Measurements from ENCODE around the gene AP1M1. TPM values are rescaled to one million over a fixed set of nuclear protein-coding genes. Genes with fewer than 3 reads are reported as not detected.

Gene AP1M1
- total and polyA plus RNA-seq, 5 donors from 2014 or later = 108 to 161 (median 159) TPM

DNA sequence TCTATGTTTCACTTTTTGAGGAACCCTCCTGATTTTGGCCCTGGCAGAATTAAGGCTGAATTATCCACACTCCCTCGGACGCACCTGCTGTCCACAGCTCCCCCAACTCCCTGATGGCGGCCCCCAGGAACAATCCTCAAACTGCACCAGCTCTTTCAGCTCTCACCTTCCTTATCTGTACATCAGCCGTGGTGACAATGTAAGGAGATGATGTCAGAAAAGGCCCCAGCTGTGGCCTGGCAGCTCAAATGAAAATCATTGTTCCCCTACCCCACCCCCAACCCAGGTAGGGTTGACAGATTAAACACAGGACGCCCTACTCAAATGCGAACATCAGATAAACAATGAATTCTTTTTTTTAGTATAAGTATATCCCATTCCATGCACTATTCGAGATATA lies 91.9 kb downstream of the AP1M1 start:
- no peak overlapping the region for H3K27ac Mint-ChIP-seq
- no peaks in the 10 kb centered on the region for H3K9me3 ChIP-seq (ENCODE audit: control insufficient read depth in 2 of 2, low read length in 2 of 2)
- peaks cover 0 to 2% (median 0%) of the 10 kb centered on the region in 7 donors for H3K9me3 Mint-ChIP-seq
- H3K27ac ChIP-seq (ENCODE audit: insufficient read depth, low read length, poor library complexity, severe bottlenecking) = no peak overlapping the region
- peaks cover 8% of the 10 kb centered on the region for H3K4me1 ChIP-seq (ENCODE audit: control insufficient read depth, insufficient read depth, low read length, poor library complexity, severe bottlenecking)
- no peaks in the 10 kb centered on the region for H3K36me3 Mint-ChIP-seq
- peaks cover 41% of the 10 kb centered on the region for H3K27me3 Mint-ChIP-seq
- peaks cover 0 to 18% (median 4%) of the 10 kb centered on the region in 4 donors for H3K4me1 Mint-ChIP-seq
- H3K36me3 ChIP-seq (ENCODE audit: control insufficient read depth, insufficient read depth, low read length) = no peaks in the 10 kb centered on the region
- ATAC-seq (ENCODE audit: low read depth in 2 of 2) = no peak
- no peak overlapping the region for H3K4me3 ChIP-seq (ENCODE audit: low read depth, low read length)
- no peaks in the 10 kb centered on the region for H3K27me3 ChIP-seq (ENCODE audit: control insufficient read depth, insufficient read depth, low read length)
- peak overlapping the region in 1 of 4 donors; percentile 21 for H3K4me3 Mint-ChIP-seq
- peak in 1 of 3 donors; percentile 43 for DNase-seq

- Histone ChIP-seq H3K4me1 (ENCODE audit: control insufficient read depth, insufficient read depth, low read length, poor library complexity, severe bottlenecking) (peaks cover 8% of the 10 kb centered on the region), H3K4me3 (ENCODE audit: low read depth, low read length) (no peak overlapping the region), H3K9me3 (ENCODE audit: control insufficient read depth in 2 of 2, low read length in 2 of 2) (no peaks in the 10 kb centered on the region), H3K36me3 (ENCODE audit: control insufficient read depth, insufficient read depth, low read length) (no peaks in the 10 kb centered on the region), H3K27me3 (ENCODE audit: control insufficient read depth, insufficient read depth, low read length) (no peaks in the 10 kb centered on the region), H3K27ac (ENCODE audit: insufficient read depth, low read length, poor library complexity, severe bottlenecking) (no peak overlapping the region)
- Mint-ChIP-seq H3K4me3 (no peak overlapping the region), H3K36me3 (no peaks in the 10 kb centered on the region), H3K27ac (peak overlapping the region in 1 of 3 donors; percentile 80), H3K4me1 (peaks cover 0 to 16% (median 3%) of the 10 kb centered on the region in 4 donors), H3K27me3 (peaks cover 30% of the 10 kb centered on the region), H3K9me3 (peaks cover 0 to 2% (median 0%) of the 10 kb centered on the region in 7 donors)
- DNase-seq (no peak), ATAC-seq (ENCODE audit: low read depth in 2 of 2) (no peak)
These were observed 93.0 kb downstream of the AP1M1 start for GRCh38 chr19:16290692-16291091.

GRCh38 chr19:16293118-16294091 lies 95.7 kb downstream of the AP1M1 start:
- peaks cover 2% of the 10 kb centered on the region for H3K4me1 ChIP-seq (ENCODE audit: control insufficient read depth, insufficient read depth, low read length, poor library complexity, severe bottlenecking)
- H3K9me3 ChIP-seq (ENCODE audit: control insufficient read depth in 2 of 2, low read length in 2 of 2) = no peaks in the 10 kb centered on the region
- H3K36me3 ChIP-seq (ENCODE audit: control insufficient read depth, insufficient read depth, low read length) = no peaks in the 10 kb centered on the region
- no peaks in the 10 kb centered on the region for H3K36me3 Mint-ChIP-seq
- H3K9me3 Mint-ChIP-seq = peaks cover 0 to 2% (median 0%) of the 10 kb centered on the region in 7 donors
- no peaks in the 10 kb centered on the region for H3K27me3 ChIP-seq (ENCODE audit: control insufficient read depth, insufficient read depth, low read length)
- ATAC-seq (ENCODE audit: low read depth in 2 of 2) = no peak
- peaks cover 0 to 6% (median 0%) of the 10 kb centered on the region in 4 donors for H3K4me1 Mint-ChIP-seq
- no peak overlapping the region for H3K27ac ChIP-seq (ENCODE audit: insufficient read depth, low read length, poor library complexity, severe bottlenecking)
- H3K27me3 Mint-ChIP-seq = peaks cover 20% of the 10 kb centered on the region
- no peak overlapping the region for H3K4me3 Mint-ChIP-seq
- H3K27ac Mint-ChIP-seq = peak overlapping the region in 1 of 3 donors; percentile 83
- H3K4me3 ChIP-seq (ENCODE audit: low read depth, low read length) = no peak overlapping the region
- no peak for DNase-seq

DNA sequence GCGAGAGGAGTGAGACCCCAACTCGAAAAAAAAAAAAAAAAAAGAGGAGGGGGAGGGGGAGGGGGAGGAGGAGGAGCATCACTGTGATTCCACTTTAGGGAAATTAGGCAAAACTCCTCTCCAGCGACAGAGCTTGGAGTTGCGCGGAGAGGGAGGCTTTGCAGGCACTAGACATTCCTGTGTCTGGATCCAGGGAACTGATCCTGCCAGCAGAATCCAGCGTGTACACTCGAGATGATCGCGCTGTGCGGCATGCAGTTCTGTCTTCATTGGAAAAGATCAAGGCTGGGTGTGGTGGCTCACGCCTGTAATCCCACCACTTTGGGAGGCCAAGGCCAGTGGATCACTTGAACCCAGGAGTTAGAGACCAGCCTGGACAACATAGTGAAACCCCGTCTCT lies 97.3 kb downstream of the AP1M1 start:
- Histone ChIP-seq H3K36me3 (ENCODE audit: control insufficient read depth, insufficient read depth, low read length) (no peaks in the 10 kb centered on the region), H3K9me3 (ENCODE audit: control insufficient read depth in 2 of 2, low read length in 2 of 2) (no peaks in the 10 kb centered on the region), H3K27ac (ENCODE audit: insufficient read depth, low read length, poor library complexity, severe bottlenecking) (no peak overlapping the region), H3K4me3 (ENCODE audit: low read depth, low read length) (no peak overlapping the region), H3K4me1 (ENCODE audit: control insufficient read depth, insufficient read depth, low read length, poor library complexity, severe bottlenecking) (no peaks in the 10 kb centered on the region), H3K27me3 (ENCODE audit: control insufficient read depth, insufficient read depth, low read length) (no peaks in the 10 kb centered on the region)
- Mint-ChIP-seq H3K9me3 (no peaks in the 10 kb centered on the region), H3K27me3 (peaks cover 9% of the 10 kb centered on the region), H3K4me1 (no peaks in the 10 kb centered on the region), H3K4me3 (no peak overlapping the region), H3K36me3 (no peaks in the 10 kb centered on the region), H3K27ac (no peak overlapping the region)
- no peak for DNase-seq
- no peak for ATAC-seq (ENCODE audit: low read depth in 2 of 2)

Other genes with a start within 250 kb of the AP1M1 start
- gene OR10H4, start 248.9 kb upstream of the AP1M1 start, total RNA-seq = not detected
- gene OR10H4, start 248.9 kb upstream of the AP1M1 start, polyA plus RNA-seq = not detected
- 305 TPM for gene TPM4, start 121.4 kb upstream of the AP1M1 start, total RNA-seq
- gene TPM4, start 121.4 kb upstream of the AP1M1 start, polyA plus RNA-seq = 100 to 1,000 TPM; 109 to 163 (median 131) TPM
- 88.1 TPM for gene RAB8A, start 86.0 kb upstream of the AP1M1 start, total RNA-seq
- gene RAB8A, start 86.0 kb upstream of the AP1M1 start, polyA plus RNA-seq = 10 to 100 TPM; 79.6 to 93.0 (median 87.8) TPM
- gene HSH2D, start 54.2 kb upstream of the AP1M1 start, total RNA-seq = 45.5 TPM
- gene HSH2D, start 54.2 kb upstream of the AP1M1 start, polyA plus RNA-seq = 10 to 100 TPM in 3 of 4 donors, 1 to 10 TPM in 1; 8.8 to 17.0 (median 12.4) TPM
- gene CIB3, start 24.4 kb upstream of the AP1M1 start, total RNA-seq = not detected
- gene CIB3, start 24.4 kb upstream of the AP1M1 start, polyA plus RNA-seq = not detected
- 49.4 TPM for gene FAM32A, start 12.5 kb upstream of the AP1M1 start, total RNA-seq
- gene FAM32A, start 12.5 kb upstream of the AP1M1 start, polyA plus RNA-seq = 100 to 1,000 TPM; 153 to 168 (median 157) TPM
- 725 TPM for gene KLF2, start 126.9 kb downstream of the AP1M1 start, total RNA-seq
- 100 to 1,000 TPM in 2 of 4 donors, 10 to 100 TPM in 2; 95.1 to 139 (median 118) TPM for gene KLF2, start 126.9 kb downstream of the AP1M1 start, polyA plus RNA-seq